HEK293 (cell line): ENCODE results near the gene PRMT7.
A peak's percentile ranks its signal among the peaks of the same experiment; 100 is the strongest.

Source experiments
- CTCF ChIA-PET: fragments of 350-600 bp; formaldehyde crosslinking; extraction: SDS; loops from one replicate; lab custom pipeline; 2021; ENCODE audit warnings: antibody characterized with exemption; lab: Yijun Ruan, JAX
- POLR2A ChIA-PET: fragments of 300-600 bp; formaldehyde crosslinking; extraction: SDS; loops from one replicate; lab custom pipeline; 2020; ENCODE audit warnings: antibody characterized with exemption, inconsistent platforms; lab: Yijun Ruan, JAX
- H3K27ac ChIP-seq: fragments of 200-500 bp; sonication (Bioruptor generic); 2 replicates; pipeline ENCODE4 v1.5.1; 2014; ENCODE audit warnings: low read depth, low read length, control low read depth, inconsistent platforms; ENCODE audit errors: extremely low read depth
- H3K36me3 ChIP-seq, 2 experiments: fragments of 200-500 bp in 1 of 2; sonication (Bioruptor generic) in 1 of 2; 1 replicate in 1 of 2; 2 replicates in 1 of 2; pipeline ENCODE4 v1.5.1; 2014 to 2017; ENCODE audit warnings: inconsistent platforms in 2 of 2, low read length in 2 of 2; ENCODE audit not compliant: control insufficient read depth in 2 of 2, insufficient read depth in 1 of 2
- H3K4me1 ChIP-seq: fragments of 200-500 bp; sonication (Bioruptor generic); 2 replicates; pipeline ENCODE4 v1.5.1; 2014; ENCODE audit warnings: mild to moderate bottlenecking, low read length, inconsistent platforms; ENCODE audit not compliant: control insufficient read depth, insufficient read depth
- H3K4me3 ChIP-seq: 2 replicates; pipeline ENCODE4 v1.5.1; 2011; ENCODE audit warnings: low read depth, mild to moderate bottlenecking, control low read depth, low read length, moderate library complexity
- H3K9me3 ChIP-seq: fragments of 200-500 bp; sonication (Bioruptor generic); 2 replicates; pipeline ENCODE4 v1.5.1; 2014; ENCODE audit warnings: low read depth, low read length, inconsistent platforms; ENCODE audit not compliant: control insufficient read depth, insufficient read depth
- HOXC10 ChIP-seq: sonication (generic); formaldehyde crosslinking; IDR thresholded peaks from 2 replicates; pipeline ENCODE4 v1.8.1; 2023; ENCODE audit warnings: mild to moderate bottlenecking, missing genetic modification reagents
- KLF8 ChIP-seq: fragments of 450-650 bp; formaldehyde crosslinking; IDR thresholded peaks from 2 replicates; pipeline ENCODE4 v1.5.1; 2016; ENCODE audit warnings: missing biosample characterization, missing genetic modification characterization
- REPIN1 ChIP-seq: fragments of 450-650 bp; formaldehyde crosslinking; IDR thresholded peaks from 2 replicates; pipeline ENCODE4 v1.5.1; 2017; ENCODE audit warnings: missing biosample characterization, missing genetic modification characterization, low read depth
- SETDB1 ChIP-seq: IDR thresholded peaks from one replicate; pipeline ENCODE4 v1.6.1; 2017; ENCODE audit warnings: mild to moderate bottlenecking, low read length, moderate library complexity, mixed read lengths; ENCODE audit not compliant: insufficient read length
- TCF7L2 ChIP-seq: IDR thresholded peaks from 2 replicates; pipeline ENCODE4 v1.6.1; 2011; ENCODE audit warnings: low read depth, mild to moderate bottlenecking, inconsistent platforms, low read length, moderate library complexity, borderline replicate concordance
- ZFP69B ChIP-seq: fragments of 450-650 bp; formaldehyde crosslinking; IDR thresholded peaks from 2 replicates; pipeline ENCODE4 v1.5.1; 2016; ENCODE audit warnings: missing biosample characterization, missing genetic modification characterization
- ZIC2 ChIP-seq: fragments of 450-650 bp; formaldehyde crosslinking; IDR thresholded peaks from 2 replicates; pipeline ENCODE4 v1.5.1; 2016; ENCODE audit warnings: missing biosample characterization, missing genetic modification characterization
- ZNF112 ChIP-seq: fragments of 450-650 bp; formaldehyde crosslinking; IDR thresholded peaks from 2 replicates; pipeline ENCODE4 v1.5.0; 2017; ENCODE audit warnings: missing biosample characterization, missing genetic modification characterization
- ZNF248 ChIP-seq: fragments of 450-650 bp; formaldehyde crosslinking; IDR thresholded peaks from 2 replicates; pipeline ENCODE4 v1.5.1; 2017; ENCODE audit warnings: missing biosample characterization, missing genetic modification characterization
- ZNF311 ChIP-seq: fragments of 450-650 bp; formaldehyde crosslinking; IDR thresholded peaks from 2 replicates; pipeline ENCODE4 v1.5.1; 2017; ENCODE audit warnings: missing biosample characterization, missing genetic modification characterization, borderline replicate concordance
- ZNF449 ChIP-seq: fragments of 450-650 bp; formaldehyde crosslinking; IDR thresholded peaks from 2 replicates; pipeline ENCODE4 v1.5.1; 2017; ENCODE audit warnings: missing biosample characterization, mild to moderate bottlenecking, missing genetic modification characterization, moderate library complexity
- ZXDB ChIP-seq: fragments of 450-650 bp; formaldehyde crosslinking; IDR thresholded peaks from 2 replicates; pipeline ENCODE4 v1.5.1; 2016; ENCODE audit warnings: missing biosample characterization, missing genetic modification characterization
- TF ChIP-seq, protein P1 (sequence below): fragments of 450-650 bp; formaldehyde crosslinking; IDR thresholded peaks from 2 replicates; pipeline ENCODE4 v1.5.1; 2016; ENCODE audit warnings: missing biosample characterization, missing genetic modification characterization
- TF ChIP-seq, protein P2 (sequence below): fragments of 450-650 bp; IDR thresholded peaks from 2 replicates; pipeline ENCODE4 v1.5.1; 2018; ENCODE audit warnings: missing biosample characterization, mild to moderate bottlenecking, missing genetic modification characterization
- TF ChIP-seq, protein P3 (sequence below): fragments of 450-650 bp; formaldehyde crosslinking; IDR thresholded peaks from 2 replicates; pipeline ENCODE4 v1.5.1; 2017; ENCODE audit warnings: missing biosample characterization, missing genetic modification characterization

Gene PRMT7

GRCh38 chr16:68395815-68396214, 85.0 kb downstream of the PRMT7 start (continued):
- TF ChIP-seq, protein P1, sequence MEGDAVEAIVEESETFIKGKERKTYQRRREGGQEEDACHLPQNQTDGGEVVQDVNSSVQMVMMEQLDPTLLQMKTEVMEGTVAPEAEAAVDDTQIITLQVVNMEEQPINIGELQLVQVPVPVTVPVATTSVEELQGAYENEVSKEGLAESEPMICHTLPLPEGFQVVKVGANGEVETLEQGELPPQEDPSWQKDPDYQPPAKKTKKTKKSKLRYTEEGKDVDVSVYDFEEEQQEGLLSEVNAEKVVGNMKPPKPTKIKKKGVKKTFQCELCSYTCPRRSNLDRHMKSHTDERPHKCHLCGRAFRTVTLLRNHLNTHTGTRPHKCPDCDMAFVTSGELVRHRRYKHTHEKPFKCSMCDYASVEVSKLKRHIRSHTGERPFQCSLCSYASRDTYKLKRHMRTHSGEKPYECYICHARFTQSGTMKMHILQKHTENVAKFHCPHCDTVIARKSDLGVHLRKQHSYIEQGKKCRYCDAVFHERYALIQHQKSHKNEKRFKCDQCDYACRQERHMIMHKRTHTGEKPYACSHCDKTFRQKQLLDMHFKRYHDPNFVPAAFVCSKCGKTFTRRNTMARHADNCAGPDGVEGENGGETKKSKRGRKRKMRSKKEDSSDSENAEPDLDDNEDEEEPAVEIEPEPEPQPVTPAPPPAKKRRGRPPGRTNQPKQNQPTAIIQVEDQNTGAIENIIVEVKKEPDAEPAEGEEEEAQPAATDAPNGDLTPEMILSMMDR (tag by site-specific recombination), result no peak
- TF ChIP-seq, protein P2, sequence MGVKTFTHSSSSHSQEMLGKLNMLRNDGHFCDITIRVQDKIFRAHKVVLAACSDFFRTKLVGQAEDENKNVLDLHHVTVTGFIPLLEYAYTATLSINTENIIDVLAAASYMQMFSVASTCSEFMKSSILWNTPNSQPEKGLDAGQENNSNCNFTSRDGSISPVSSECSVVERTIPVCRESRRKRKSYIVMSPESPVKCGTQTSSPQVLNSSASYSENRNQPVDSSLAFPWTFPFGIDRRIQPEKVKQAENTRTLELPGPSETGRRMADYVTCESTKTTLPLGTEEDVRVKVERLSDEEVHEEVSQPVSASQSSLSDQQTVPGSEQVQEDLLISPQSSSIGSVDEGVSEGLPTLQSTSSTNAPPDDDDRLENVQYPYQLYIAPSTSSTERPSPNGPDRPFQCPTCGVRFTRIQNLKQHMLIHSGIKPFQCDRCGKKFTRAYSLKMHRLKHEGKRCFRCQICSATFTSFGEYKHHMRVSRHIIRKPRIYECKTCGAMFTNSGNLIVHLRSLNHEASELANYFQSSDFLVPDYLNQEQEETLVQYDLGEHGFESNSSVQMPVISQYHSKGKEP, result no peak
- TF ChIP-seq ZNF248 (tag by site-specific recombination) (no peak), ZXDB (tag by site-specific recombination) (no peak), ZFP69B (tag by site-specific recombination) (no peak), HOXC10 (CRISPR knock-in tag) (no peak)

DNA sequence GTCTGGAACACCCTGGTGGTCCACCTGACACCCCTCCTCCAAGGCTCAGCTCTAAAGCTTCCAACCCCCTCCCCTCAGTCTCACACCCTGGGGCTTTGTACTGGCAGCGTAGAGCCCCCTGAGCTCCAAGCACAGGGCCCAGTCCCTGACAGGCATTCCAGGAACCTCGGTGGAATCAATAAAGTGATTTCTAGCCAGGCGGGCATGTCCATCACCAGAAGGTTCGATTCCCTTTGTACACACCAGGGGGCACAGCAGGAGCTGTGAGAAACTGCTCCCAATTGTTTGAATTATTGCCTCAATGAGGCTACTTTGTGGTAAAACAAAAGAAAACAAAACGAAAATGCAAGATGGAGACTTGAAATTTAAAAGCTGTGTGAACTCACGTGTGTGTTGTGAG, 85.7 kb downstream of the PRMT7 start:
- TF ChIP-seq KLF8 (no peak), REPIN1 (tag by site-specific recombination) (no peak), ZNF449 (no peak), ZIC2 (peak; percentile 40; the same call in 1 of the 2 replicates), TCF7L2 (no peak), SETDB1 (no peak), ZNF112 (no peak), ZNF311 (tag by site-specific recombination) (no peak)
- TF ChIP-seq, protein P3, sequence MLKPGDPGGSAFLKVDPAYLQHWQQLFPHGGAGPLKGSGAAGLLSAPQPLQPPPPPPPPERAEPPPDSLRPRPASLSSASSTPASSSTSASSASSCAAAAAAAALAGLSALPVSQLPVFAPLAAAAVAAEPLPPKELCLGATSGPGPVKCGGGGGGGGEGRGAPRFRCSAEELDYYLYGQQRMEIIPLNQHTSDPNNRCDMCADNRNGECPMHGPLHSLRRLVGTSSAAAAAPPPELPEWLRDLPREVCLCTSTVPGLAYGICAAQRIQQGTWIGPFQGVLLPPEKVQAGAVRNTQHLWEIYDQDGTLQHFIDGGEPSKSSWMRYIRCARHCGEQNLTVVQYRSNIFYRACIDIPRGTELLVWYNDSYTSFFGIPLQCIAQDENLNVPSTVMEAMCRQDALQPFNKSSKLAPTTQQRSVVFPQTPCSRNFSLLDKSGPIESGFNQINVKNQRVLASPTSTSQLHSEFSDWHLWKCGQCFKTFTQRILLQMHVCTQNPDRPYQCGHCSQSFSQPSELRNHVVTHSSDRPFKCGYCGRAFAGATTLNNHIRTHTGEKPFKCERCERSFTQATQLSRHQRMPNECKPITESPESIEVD (tag by site-specific recombination), result no peak
- TF ChIP-seq, protein P1 (tag by site-specific recombination), result peak; percentile 50; the same call in 1 of the 2 replicates
- POLR2A ChIA-PET, result no interaction called here
- CTCF ChIA-PET, result interaction anchor here (0.6 to 3.2 kb wide), 14 partner anchors 9 to 229 kb away, joined by 3 to 9 read pairs (median 4); no protein-coding TSS in a partner anchor

More for the DNA sequence above, 85.7 kb downstream of the PRMT7 start:
- H3K9me3 ChIP-seq, result no peaks in the 10 kb centered on the region
- no peak overlapping the region for H3K27ac ChIP-seq
- no peaks in the 10 kb centered on the region for H3K4me1 ChIP-seq
- H3K4me3 ChIP-seq, result no peak overlapping the region
- H3K36me3 ChIP-seq, result no peaks in the 10 kb centered on the region
